ENCODE results near the gene TMEM229B.

Gene TMEM229B

GRCh38 chr14:67492538-67492937 is 4.0 kb upstream of the TMEM229B start:
- no peak for DNase-seq (ENCODE audit: low read depth, low spot score)
- no peak overlapping the region for H3K4me3 ChIP-seq (ENCODE audit: low read length)

- DNase-seq (ENCODE audit: low read depth, low spot score): no peak
- no peak overlapping the region for H3K4me3 ChIP-seq (ENCODE audit: low read length)
These were observed 3.4 kb upstream of the TMEM229B start for GRCh38 chr14:67491741-67492507.

GRCh38 chr14:67491285-67491684 is 2.8 kb upstream of the TMEM229B start:
- H3K4me3 ChIP-seq (ENCODE audit: low read length): no peak overlapping the region
- DNase-seq (ENCODE audit: low read depth, low spot score): no peak

GRCh38 chr14:67490196-67490595 is 1.7 kb upstream of the TMEM229B start:
- DNase-seq (ENCODE audit: low read depth, low spot score): no peak
- H3K4me3 ChIP-seq (ENCODE audit: low read length): no peak overlapping the region

GRCh38 chr14:67487332-67487731 is 1.2 kb downstream of the TMEM229B start:
- DNase-seq (ENCODE audit: low read depth, low spot score): no peak
- no peak overlapping the region for H3K4me3 ChIP-seq (ENCODE audit: low read length)

- H3K4me3 ChIP-seq (ENCODE audit: low read length): no peak overlapping the region
- no peak for DNase-seq (ENCODE audit: low read depth, low spot score)
These were observed 1.6 kb downstream of the TMEM229B start for GRCh38 chr14:67486890-67487289.

- DNase-seq (ENCODE audit: low read depth, low spot score): no peak
- H3K4me3 ChIP-seq (ENCODE audit: low read length): no peak overlapping the region
These were observed 2.9 kb downstream of the TMEM229B start for GRCh38 chr14:67485501-67486095.

GRCh38 chr14:67483579-67484285 is 4.8 kb downstream of the TMEM229B start:
- no peak overlapping the region for H3K4me3 ChIP-seq (ENCODE audit: low read length)
- no peak for DNase-seq (ENCODE audit: low read depth, low spot score)

GRCh38 chr14:67482231-67483164 is 6.0 kb downstream of the TMEM229B start:
- H3K4me3 ChIP-seq (ENCODE audit: low read length): no peak overlapping the region
- DNase-seq (ENCODE audit: low read depth, low spot score): no peak

- H3K4me3 ChIP-seq (ENCODE audit: low read length): no peak overlapping the region
- DNase-seq (ENCODE audit: low read depth, low spot score): no peak
These were observed 8.5 kb downstream of the TMEM229B start for GRCh38 chr14:67480011-67480410.

- H3K4me3 ChIP-seq (ENCODE audit: low read length): no peak overlapping the region
- no peak for DNase-seq (ENCODE audit: low read depth, low spot score)
These were observed 9.8 kb downstream of the TMEM229B start for GRCh38 chr14:67478800-67479084.

GRCh38 chr14:67477926-67478799 is 10.4 kb downstream of the TMEM229B start:
- DNase-seq (ENCODE audit: low read depth, low spot score): no peak
- no peak overlapping the region for H3K4me3 ChIP-seq (ENCODE audit: low read length)

- H3K4me3 ChIP-seq (ENCODE audit: low read length): no peak overlapping the region
- no peak for DNase-seq (ENCODE audit: low read depth, low spot score)
These were observed 14.2 kb downstream of the TMEM229B start for GRCh38 chr14:67474366-67474765.

- DNase-seq (ENCODE audit: low read depth, low spot score): no peak
- no peak overlapping the region for H3K4me3 ChIP-seq (ENCODE audit: low read length)
These were observed 15.0 kb downstream of the TMEM229B start for GRCh38 chr14:67473290-67474082.

- no peak overlapping the region for H3K4me3 ChIP-seq (ENCODE audit: low read length)
- DNase-seq (ENCODE audit: low read depth, low spot score): no peak
These were observed 15.8 kb downstream of the TMEM229B start for GRCh38 chr14:67472726-67473125.

GRCh38 chr14:67469954-67470353 is 18.6 kb downstream of the TMEM229B start:
- no peak overlapping the region for H3K4me3 ChIP-seq (ENCODE audit: low read length)
- no peak for DNase-seq (ENCODE audit: low read depth, low spot score)

- no peak for DNase-seq (ENCODE audit: low read depth, low spot score)
- no peak overlapping the region for H3K4me3 ChIP-seq (ENCODE audit: low read length)
These were observed 20.2 kb downstream of the TMEM229B start for GRCh38 chr14:67468378-67468730.

GRCh38 chr14:67467134-67467533 is 21.4 kb downstream of the TMEM229B start:
- no peak for DNase-seq (ENCODE audit: low read depth, low spot score)

More at GRCh38 chr14:67467134-67467533, 21.4 kb downstream of the TMEM229B start:
- H3K4me3 ChIP-seq (ENCODE audit: low read length): no peak overlapping the region
